Measurements from ENCODE around the gene DENND6B. TPM values are rescaled to one million over a fixed set of nuclear protein-coding genes. Genes with fewer than 3 reads are reported as not detected.

The DENND6B gene
- total and polyA plus RNA-seq, 2 donors (not counting 3 experiments of a cell fraction or from before 2014, with no cell fraction given) = 4.1 to 5.9 TPM

- POLR2A ChIA-PET = no interaction called here
- FAIRE-seq (no peak), DNase-seq (ENCODE audit: low read depth, low spot score) (no peak)
- Histone ChIP-seq H3K27me3 (ENCODE audit: control insufficient read depth in 2 of 2, insufficient read depth in 2 of 2, low read length in 2 of 2) (no peaks in the 10 kb centered on the region), H3K4me2 (ENCODE audit: insufficient read depth, low read length) (no peak overlapping the region), H2AFZ (ENCODE audit: low read depth, low read length) (no peak overlapping the region), H3K9me1 (replicated peaks; ENCODE audit: control insufficient read depth, extremely low read depth, insufficient read depth, low read length) (no peaks in the 10 kb centered on the region), H3K4me1 (ENCODE audit: control insufficient read depth, extremely low read depth, insufficient read depth, low read length) (peaks cover 18% of the 10 kb centered on the region), H3K9ac (replicated peaks; ENCODE audit: extremely low read depth, insufficient read depth, low read length) (no peak overlapping the region), H3K36me3 (ENCODE audit: control insufficient read depth in 2 of 2, extremely low read depth in 1 of 2, insufficient read depth in 2 of 2, low read length in 2 of 2) (peaks cover 0 to 6% of the 10 kb centered on the region in 2 experiments), H3K9me3 (replicated peaks; ENCODE audit: control insufficient read depth, insufficient read depth, low read length) (no peaks in the 10 kb centered on the region), H3K4me3 (replicated peaks in 1 of 3; ENCODE audit: insufficient read depth in 1 of 3, low read depth in 1 of 3, low read length in 3 of 3) (no peak overlapping the region), H3K27ac (ENCODE audit: insufficient read depth, low read depth, low read length) (no peak overlapping the region), H4K20me1 (replicated peaks; ENCODE audit: control insufficient read depth, extremely low read depth, insufficient read depth, low read length) (no peaks in the 10 kb centered on the region), H3K79me2 (ENCODE audit: control insufficient read depth, insufficient read depth, low read length) (peaks cover 93% of the 10 kb centered on the region)
- TF ChIP-seq FOS (IDR thresholded peaks at IDR 0.05; ENCODE audit: borderline replicate concordance, insufficient read depth, low read length) (no peak), EZH2 (IDR thresholded peaks at IDR 0.05; ENCODE audit: borderline replicate concordance, low read depth, low read length, severe bottlenecking) (no peak), POLR2AphosphoS5 (IDR thresholded peaks at IDR 0.05; ENCODE audit: insufficient read depth, low read depth, low read length) (no peak), POLR2A (IDR thresholded peaks at IDR 0.05; ENCODE audit: low read depth, low read length) (no peak), JUN (IDR thresholded peaks at IDR 0.05; ENCODE audit: borderline replicate concordance, insufficient read depth, insufficient read length, low read depth) (no peak), CTCF (IDR thresholded peaks at IDR 0.05; ENCODE audit: extremely low read depth in 1 of 2, insufficient read depth in 1 of 2, low read depth in 1 of 2, low read length in 2 of 2) (no peak), MYC (IDR thresholded peaks at IDR 0.05; ENCODE audit: low read depth, low read length) (no peak), GATA2 (IDR thresholded peaks at IDR 0.05; ENCODE audit: insufficient read depth, insufficient read length, low read depth, low read length) (no peak), MAX (IDR thresholded peaks at IDR 0.05; ENCODE audit: insufficient read depth, insufficient read length) (no peak)
- dilution Hi-C loops (cut with MboI; ENCODE audit: extremely low pct_ligation_motif_present, low sequenced_read_pairs) (no loop called here), intact Hi-C loops (cut with micrococcal nuclease) (no loop called here)
- CTCF ChIA-PET = no interaction called here
- BruUV-seq (replicated peaks) = no TSS peak
These were observed 26.1 kb downstream of the DENND6B start for GRCh38 chr22:50300620-50301257.

Data from endothelial cell of umbilical vein (primary cell).